MCF 10A (cell line): ENCODE measurements around the gene LRPAP1. TPM values are rescaled to one million over a fixed set of nuclear protein-coding genes. Genes with fewer than 3 reads are reported as not detected.

Source experiments
- BruUV-seq: library from RNA; stranded (reverse); fragments of 400-500 nt; replicated peaks from 2 replicates; lab custom pipeline; 2021; lab: Mats Ljungman, UMichigan
- CTCF ChIA-PET: fragments of 300-600 bp; sonication (Branson Sonifier 250); formaldehyde crosslinking; extraction: SDS; loops from one replicate; lab custom pipeline; 2021; ENCODE audit warnings: antibody characterized with exemption, inconsistent platforms; lab: Yijun Ruan, JAX
- POLR2A ChIA-PET: fragments of 300-600, 350-650 bp; sonication (Branson Sonifier 250); formaldehyde crosslinking; extraction: SDS; loops from one replicate; lab custom pipeline; 2020; ENCODE audit warnings: antibody characterized with exemption, inconsistent platforms; lab: Yijun Ruan, JAX
- DNase-seq: peaks from one replicate; pipeline ENCODE4 v3.0.0-alpha.2; 2018; ENCODE audit not compliant: unreplicated experiment
- H3K27ac Mint-ChIP-seq: one replicate; pipeline ENCODE4 v1.8.0; 2022; ENCODE audit warnings: mild to moderate bottlenecking, low read depth, mixed read lengths; ENCODE audit not compliant: unreplicated experiment
- H3K27me3 Mint-ChIP-seq: one replicate; pipeline ENCODE4 v1.8.0; 2022; ENCODE audit warnings: mixed read lengths; ENCODE audit not compliant: insufficient read depth, unreplicated experiment
- H3K36me3 Mint-ChIP-seq: one replicate; pipeline ENCODE4 v1.8.0; 2022; ENCODE audit warnings: mild to moderate bottlenecking, moderate library complexity, mixed read lengths; ENCODE audit not compliant: insufficient read depth, unreplicated experiment
- H3K4me1 Mint-ChIP-seq: one replicate; pipeline ENCODE4 v1.8.0; 2022; ENCODE audit warnings: mixed read lengths; ENCODE audit not compliant: insufficient read depth, unreplicated experiment
- H3K4me3 Mint-ChIP-seq: one replicate; pipeline ENCODE4 v1.8.0; 2022; ENCODE audit warnings: mild to moderate bottlenecking, moderate library complexity, mixed read lengths; ENCODE audit not compliant: unreplicated experiment
- H3K9me3 Mint-ChIP-seq: one replicate; pipeline ENCODE4 v1.8.0; 2022; ENCODE audit warnings: mixed read lengths; ENCODE audit not compliant: unreplicated experiment
- intact Hi-C: fragments of 100-400 bp; cut with micrococcal nuclease; formaldehyde crosslinking; loops from 2 replicates; pipeline ENCODE4 v1.14.1; 2022
- total RNA-seq: library from RNA; stranded (reverse); gene quantifications from 2 replicates; pipeline ENCODE4 v1.2.3, GENCODE V29; 2022
- TF ChIP-seq, protein P1 (sequence below): fragments of 200-600 bp; IDR thresholded peaks from one replicate; pipeline ENCODE4 v1.8.0; 2022; ENCODE audit warnings: antibody characterized with exemption, mild to moderate bottlenecking; ENCODE audit not compliant: unreplicated experiment

Gene LRPAP1
- total RNA-seq, 1 experiment from 2014 or later = 93.6 TPM

DNA sequence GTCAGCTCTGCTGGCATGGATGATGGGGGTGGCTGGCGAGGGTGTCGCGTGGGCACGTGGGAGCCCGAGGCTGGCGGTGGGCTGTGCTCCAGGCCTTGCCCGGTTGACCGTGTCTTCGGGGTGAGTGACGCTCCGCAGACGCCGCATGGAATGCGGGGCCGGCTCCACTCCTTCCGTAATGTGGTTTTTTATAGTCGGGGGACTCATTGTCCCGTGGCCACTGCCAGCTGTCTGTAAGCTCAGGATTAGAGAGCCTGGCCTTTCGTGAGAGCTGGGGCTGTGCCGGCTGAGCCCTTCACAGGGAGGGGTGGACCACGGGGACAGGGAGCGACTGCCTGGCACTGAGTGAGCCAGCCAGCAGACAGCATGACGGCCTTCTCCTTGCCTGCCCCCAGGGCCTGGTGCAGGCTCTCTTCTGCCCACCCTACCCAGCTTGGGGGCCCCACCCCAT is 48.7 kb downstream of the LRPAP1 start:
- no peak overlapping the region for H3K4me3 Mint-ChIP-seq
- H3K36me3 Mint-ChIP-seq = no peaks in the 10 kb centered on the region
- H3K27me3 Mint-ChIP-seq = no peaks in the 10 kb centered on the region
- DNase-seq = no peak
- H3K9me3 Mint-ChIP-seq = no peaks in the 10 kb centered on the region
- ChIA-PET POLR2A (interaction anchor here (1.7 kb wide), 1 partner anchor 97 kb away, joined by 8 read pairs; no protein-coding TSS in a partner anchor), CTCF (no interaction called here)
- no TSS peak for BruUV-seq
- H3K27ac Mint-ChIP-seq = no peak overlapping the region
- TF ChIP-seq, protein P1, sequence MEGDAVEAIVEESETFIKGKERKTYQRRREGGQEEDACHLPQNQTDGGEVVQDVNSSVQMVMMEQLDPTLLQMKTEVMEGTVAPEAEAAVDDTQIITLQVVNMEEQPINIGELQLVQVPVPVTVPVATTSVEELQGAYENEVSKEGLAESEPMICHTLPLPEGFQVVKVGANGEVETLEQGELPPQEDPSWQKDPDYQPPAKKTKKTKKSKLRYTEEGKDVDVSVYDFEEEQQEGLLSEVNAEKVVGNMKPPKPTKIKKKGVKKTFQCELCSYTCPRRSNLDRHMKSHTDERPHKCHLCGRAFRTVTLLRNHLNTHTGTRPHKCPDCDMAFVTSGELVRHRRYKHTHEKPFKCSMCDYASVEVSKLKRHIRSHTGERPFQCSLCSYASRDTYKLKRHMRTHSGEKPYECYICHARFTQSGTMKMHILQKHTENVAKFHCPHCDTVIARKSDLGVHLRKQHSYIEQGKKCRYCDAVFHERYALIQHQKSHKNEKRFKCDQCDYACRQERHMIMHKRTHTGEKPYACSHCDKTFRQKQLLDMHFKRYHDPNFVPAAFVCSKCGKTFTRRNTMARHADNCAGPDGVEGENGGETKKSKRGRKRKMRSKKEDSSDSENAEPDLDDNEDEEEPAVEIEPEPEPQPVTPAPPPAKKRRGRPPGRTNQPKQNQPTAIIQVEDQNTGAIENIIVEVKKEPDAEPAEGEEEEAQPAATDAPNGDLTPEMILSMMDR = no peak
- peaks cover 9% of the 10 kb centered on the region for H3K4me1 Mint-ChIP-seq
- intact Hi-C loops = no loop called here

DNA sequence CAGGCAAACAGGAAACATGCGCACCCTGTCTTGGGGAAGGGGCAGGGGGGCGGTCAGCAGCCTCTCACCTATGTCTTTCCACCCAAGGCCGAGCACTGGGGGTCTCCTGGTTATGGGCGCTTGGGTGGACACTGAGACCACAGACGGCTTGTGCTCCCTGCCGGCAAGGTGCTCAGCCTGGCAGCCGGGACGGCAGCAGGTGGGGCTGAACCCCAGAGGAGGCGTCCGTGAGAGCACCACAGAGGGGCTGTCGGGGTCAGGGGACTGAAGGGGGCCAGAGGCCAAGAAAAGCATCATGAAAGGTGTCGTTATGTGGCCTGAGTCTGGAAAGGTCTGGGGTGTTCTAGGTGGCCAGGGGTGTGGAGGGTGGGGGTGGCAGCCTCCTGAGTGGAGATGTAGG is 49.5 kb downstream of the LRPAP1 start:
- H3K36me3 Mint-ChIP-seq = no peaks in the 10 kb centered on the region
- intact Hi-C loops = no loop called here
- no peaks in the 10 kb centered on the region for H3K9me3 Mint-ChIP-seq
- H3K27ac Mint-ChIP-seq = no peak overlapping the region
- POLR2A ChIA-PET = no interaction called here
- no peaks in the 10 kb centered on the region for H3K27me3 Mint-ChIP-seq
- BruUV-seq = no TSS peak
- H3K4me1 Mint-ChIP-seq = peaks cover 9% of the 10 kb centered on the region
- no peak overlapping the region for H3K4me3 Mint-ChIP-seq
- CTCF ChIA-PET = interaction anchor here (3.5 kb wide), 1 partner anchor 138 kb away, joined by 46 read pairs; no protein-coding TSS in a partner anchor
- TF ChIP-seq, protein P1 = no peak
- DNase-seq = no peak

DNA sequence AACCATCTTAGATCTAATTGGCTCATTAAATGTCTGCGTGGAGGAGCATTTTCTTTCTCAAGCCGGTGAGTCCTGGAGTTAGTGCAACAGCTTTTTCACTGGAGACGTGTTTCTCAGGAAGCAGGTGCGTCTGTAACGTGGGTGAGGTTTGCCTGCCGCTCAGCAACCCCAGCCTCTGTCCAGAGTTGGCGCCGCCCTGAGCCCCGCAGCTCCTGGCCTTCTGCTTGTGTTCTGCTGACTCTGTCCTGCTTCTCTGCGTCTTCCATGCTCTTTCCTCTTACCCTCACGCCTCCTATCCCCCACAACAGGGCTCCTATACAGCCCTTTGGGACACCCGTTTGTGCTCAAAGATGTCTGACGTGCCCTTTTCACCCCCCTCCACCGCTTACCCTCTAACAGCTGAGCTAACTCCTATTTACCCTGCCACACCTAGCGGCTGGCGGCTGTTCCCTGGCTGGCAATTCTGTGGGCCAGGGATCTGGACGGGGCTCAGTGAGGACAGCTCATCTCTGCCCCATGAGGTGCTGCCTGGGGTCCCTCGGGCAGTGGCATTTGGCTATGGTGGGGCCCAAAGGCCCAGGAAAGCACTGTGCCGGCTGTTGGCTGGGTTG is 50.3 kb downstream of the LRPAP1 start:
- no peak overlapping the region for H3K27ac Mint-ChIP-seq
- H3K27me3 Mint-ChIP-seq = no peaks in the 10 kb centered on the region
- intact Hi-C loops = loop anchor here (2.0 kb wide), 1 partner anchor 399 kb away; no protein-coding TSS in a partner anchor
- DNase-seq = no peak
- CTCF ChIA-PET = interaction anchor here (0.6 to 3.9 kb wide), 15 partner anchors 11 to 399 kb away, joined by 3 to 46 read pairs (median 10); partner anchors contain the start of gene HGFAC
- H3K4me3 Mint-ChIP-seq = no peak overlapping the region
- no peaks in the 10 kb centered on the region for H3K36me3 Mint-ChIP-seq
- TF ChIP-seq, protein P1 = no peak
- BruUV-seq = no TSS peak
- peaks cover 9% of the 10 kb centered on the region for H3K4me1 Mint-ChIP-seq
- POLR2A ChIA-PET = interaction anchor here (1.2 to 2.3 kb wide), 2 partner anchors 60 to 136 kb away, joined by 4 to 9 read pairs; no protein-coding TSS in a partner anchor
- H3K9me3 Mint-ChIP-seq = no peaks in the 10 kb centered on the region

DNA sequence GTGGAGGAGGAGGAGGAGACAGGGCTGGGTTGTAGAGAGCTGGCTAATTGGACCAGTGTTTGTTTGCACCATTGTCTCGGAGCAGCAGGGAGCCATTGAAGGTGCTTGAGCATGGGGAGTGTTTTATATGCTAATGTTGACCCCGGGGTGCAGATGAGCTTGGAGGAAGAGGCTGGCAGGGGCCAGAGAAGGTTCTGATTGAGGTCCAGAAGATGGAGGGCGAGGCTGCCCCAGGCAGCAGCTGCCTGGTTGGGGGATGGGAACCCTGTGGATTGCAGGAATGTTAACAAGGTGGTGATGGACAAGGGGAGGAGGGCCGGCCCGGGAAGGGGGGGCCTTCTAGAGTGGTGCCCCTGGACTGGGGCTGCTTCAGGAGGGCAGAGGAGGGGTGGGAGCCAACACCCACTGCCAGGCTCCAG is 51.1 kb downstream of the LRPAP1 start:
- ChIA-PET CTCF (interaction anchor here (0.6 to 3.9 kb wide), 39 partner anchors 10 to 462 kb away, joined by 3 to 46 read pairs (median 5); partner anchors contain the start of genes DOK7 and HGFAC), POLR2A (interaction anchor here (1.2 to 2.3 kb wide), 4 partner anchors 11 to 135 kb away, joined by 4 to 9 read pairs (median 6); no protein-coding TSS in a partner anchor)
- H3K4me3 Mint-ChIP-seq = no peak overlapping the region
- no peak overlapping the region for H3K27ac Mint-ChIP-seq
- no peaks in the 10 kb centered on the region for H3K9me3 Mint-ChIP-seq
- H3K27me3 Mint-ChIP-seq = no peaks in the 10 kb centered on the region
- DNase-seq = no peak
- H3K36me3 Mint-ChIP-seq = no peaks in the 10 kb centered on the region
- intact Hi-C loops = loop anchor here (2.0 kb wide), 1 partner anchor 400 kb away; no protein-coding TSS in a partner anchor
- H3K4me1 Mint-ChIP-seq = peaks cover 9% of the 10 kb centered on the region
- TF ChIP-seq, protein P1 = no peak
- no TSS peak for BruUV-seq
